MM.1S (cell line): Measurements from ENCODE around the gene TFEB.

Experiments used
- DNase-seq: peaks from one replicate; pipeline ENCODE4 v3.0.0-alpha.2; 2015
- H2AFZ ChIP-seq: fragments of 300-600 bp; sonication (generic); 2 replicates; pipeline ENCODE4 v1.6.0; 2016; ENCODE audit warnings: antibody characterized with exemption, low read length
- H3F3A ChIP-seq: fragments of 300-600 bp; sonication (generic); 2 replicates; pipeline ENCODE4 v1.6.1; 2016; ENCODE audit warnings: mild to moderate bottlenecking, antibody characterized with exemption, low read length, moderate library complexity, mixed read lengths; ENCODE audit not compliant: insufficient read depth
- H3K27ac ChIP-seq: fragments of 300-600 bp; sonication (generic); 2 replicates; pipeline ENCODE4 v1.5.1; 2016; ENCODE audit warnings: mild to moderate bottlenecking, low read length
- H3K27me3 ChIP-seq: fragments of 300-600 bp; sonication (generic); replicated peaks from 2 replicates; pipeline ENCODE4 v1.6.0; 2016; ENCODE audit warnings: low read length; ENCODE audit not compliant: insufficient read depth
- H3K36me3 ChIP-seq: fragments of 300-600 bp; sonication (generic); replicated peaks from 2 replicates; pipeline ENCODE4 v1.6.1; 2016; ENCODE audit warnings: mild to moderate bottlenecking, low read length, mixed read lengths; ENCODE audit not compliant: insufficient read depth
- H3K4me1 ChIP-seq: fragments of 300-600 bp; sonication (generic); 2 replicates; pipeline ENCODE4 v1.6.1; 2016; ENCODE audit warnings: low read length, mixed read lengths
- H3K4me2 ChIP-seq: fragments of 300-600 bp; sonication (generic); 2 replicates; pipeline ENCODE4 v1.6.0; 2016; ENCODE audit warnings: low read depth, low read length
- H3K4me3 ChIP-seq: fragments of 300-600 bp; sonication (generic); 2 replicates; pipeline ENCODE4 v1.5.1; 2016; ENCODE audit warnings: low read length, mixed read lengths
- H3K79me2 ChIP-seq: fragments of 300-600 bp; sonication (generic); 2 replicates; pipeline ENCODE4 v1.6.1; 2016; ENCODE audit warnings: mixed run types, low read length, mixed read lengths
- H3K9ac ChIP-seq: fragments of 300-600 bp; sonication (generic); 2 replicates; pipeline ENCODE4 v1.6.1; 2016; ENCODE audit warnings: low read length, mixed read lengths
- H3K9me2 ChIP-seq: fragments of 300-600 bp; sonication (generic); replicated peaks from 2 replicates; pipeline ENCODE4 v1.6.1; 2016; ENCODE audit warnings: mild to moderate bottlenecking, low read length, mixed read lengths; ENCODE audit not compliant: insufficient read depth
- H3K9me3 ChIP-seq: fragments of 300-600 bp; sonication (generic); replicated peaks from 2 replicates; pipeline ENCODE4 v1.6.1; 2016; ENCODE audit warnings: mild to moderate bottlenecking, low read length, mixed read lengths; ENCODE audit not compliant: insufficient read depth
- H4K20me1 ChIP-seq: fragments of 300-600 bp; sonication (generic); 2 replicates; pipeline ENCODE4 v1.6.1; 2016; ENCODE audit warnings: mild to moderate bottlenecking, low read length, moderate library complexity, mixed read lengths; ENCODE audit not compliant: insufficient read depth
- EZH2 ChIP-seq: fragments of 300-600 bp; sonication (generic); optimal IDR thresholded peaks from 2 replicates; pipeline ENCODE3; 2017; ENCODE audit warnings: low read depth, mild to moderate bottlenecking, antibody characterized with exemption, low read length, mixed read lengths
- EZH2phosphoT487 ChIP-seq: fragments of 300-600 bp; sonication (generic); IDR thresholded peaks from 2 replicates; pipeline ENCODE4 v1.6.1; 2018; ENCODE audit warnings: antibody characterized with exemption, low read length
- TF ChIP-seq, protein P1 (sequence below): fragments of 300-600 bp; sonication (generic); IDR thresholded peaks from 2 replicates; pipeline ENCODE4 v1.5.1; 2016; ENCODE audit warnings: antibody characterized with exemption, low read length, mixed read lengths

The TFEB gene

DNA sequence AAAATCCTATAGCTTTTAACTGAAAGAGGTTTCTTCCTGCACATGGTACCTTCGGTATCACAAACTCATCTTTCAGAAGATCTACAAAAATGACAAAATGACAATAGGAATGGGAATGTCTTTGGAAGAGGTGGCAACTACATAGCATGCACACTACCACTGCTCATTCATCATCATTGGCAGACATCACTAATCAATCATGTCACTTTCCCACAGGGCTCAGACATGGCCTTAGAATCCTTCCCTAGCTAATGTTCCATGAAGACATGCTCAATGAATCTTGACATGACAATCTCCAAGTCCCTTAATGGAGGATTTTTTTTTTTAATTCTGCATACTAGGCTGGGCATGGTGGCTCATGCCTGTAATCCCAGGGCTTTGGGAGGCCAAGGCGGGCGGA lies 15.0 kb upstream of the TFEB start:
- no peak for DNase-seq
- Histone ChIP-seq H3K27ac (no peak overlapping the region), H3K4me3 (no peak overlapping the region), H3K27me3 (no peaks in the 10 kb centered on the region), H4K20me1 (no peaks in the 10 kb centered on the region), H3K9me3 (no peaks in the 10 kb centered on the region), H3K36me3 (no peaks in the 10 kb centered on the region), H3K79me2 (no peaks in the 10 kb centered on the region), H3K4me1 (no peaks in the 10 kb centered on the region), H3K4me2 (no peak overlapping the region), H3K9me2 (no peaks in the 10 kb centered on the region), H2AFZ (no peak overlapping the region), H3K9ac (no peak overlapping the region), H3F3A (no peaks in the 10 kb centered on the region)
- TF ChIP-seq EZH2 (no peak), EZH2phosphoT487 (no peak)
- TF ChIP-seq, protein P1, sequence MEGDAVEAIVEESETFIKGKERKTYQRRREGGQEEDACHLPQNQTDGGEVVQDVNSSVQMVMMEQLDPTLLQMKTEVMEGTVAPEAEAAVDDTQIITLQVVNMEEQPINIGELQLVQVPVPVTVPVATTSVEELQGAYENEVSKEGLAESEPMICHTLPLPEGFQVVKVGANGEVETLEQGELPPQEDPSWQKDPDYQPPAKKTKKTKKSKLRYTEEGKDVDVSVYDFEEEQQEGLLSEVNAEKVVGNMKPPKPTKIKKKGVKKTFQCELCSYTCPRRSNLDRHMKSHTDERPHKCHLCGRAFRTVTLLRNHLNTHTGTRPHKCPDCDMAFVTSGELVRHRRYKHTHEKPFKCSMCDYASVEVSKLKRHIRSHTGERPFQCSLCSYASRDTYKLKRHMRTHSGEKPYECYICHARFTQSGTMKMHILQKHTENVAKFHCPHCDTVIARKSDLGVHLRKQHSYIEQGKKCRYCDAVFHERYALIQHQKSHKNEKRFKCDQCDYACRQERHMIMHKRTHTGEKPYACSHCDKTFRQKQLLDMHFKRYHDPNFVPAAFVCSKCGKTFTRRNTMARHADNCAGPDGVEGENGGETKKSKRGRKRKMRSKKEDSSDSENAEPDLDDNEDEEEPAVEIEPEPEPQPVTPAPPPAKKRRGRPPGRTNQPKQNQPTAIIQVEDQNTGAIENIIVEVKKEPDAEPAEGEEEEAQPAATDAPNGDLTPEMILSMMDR = no peak

DNA sequence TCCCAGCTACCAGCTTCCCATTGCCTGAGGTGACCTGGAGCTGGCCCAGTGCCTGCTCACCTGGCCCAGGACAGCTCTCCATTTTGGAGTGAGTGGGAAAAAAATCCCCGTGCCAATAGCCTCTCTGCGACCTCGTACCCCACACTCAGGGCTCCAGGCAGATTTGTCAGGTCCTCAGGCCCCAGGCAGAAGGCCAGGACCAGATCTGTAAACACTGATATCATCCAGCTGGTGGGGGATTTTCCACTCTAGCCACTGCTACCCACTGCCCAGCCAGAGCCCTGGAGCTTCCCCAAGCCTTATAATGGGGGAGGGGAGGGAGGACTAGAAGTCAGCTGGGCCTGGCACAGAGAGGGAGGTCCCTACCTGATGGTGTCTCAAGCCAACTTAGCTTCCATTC lies 13.1 kb upstream of the TFEB start:
- Histone ChIP-seq H4K20me1 (no peaks in the 10 kb centered on the region), H3K4me1 (no peaks in the 10 kb centered on the region), H3K27ac (no peak overlapping the region), H3K4me3 (no peak overlapping the region), H3K4me2 (no peak overlapping the region), H2AFZ (no peak overlapping the region), H3K79me2 (no peaks in the 10 kb centered on the region), H3F3A (no peaks in the 10 kb centered on the region), H3K36me3 (no peaks in the 10 kb centered on the region), H3K9me3 (no peaks in the 10 kb centered on the region), H3K27me3 (no peaks in the 10 kb centered on the region), H3K9me2 (no peaks in the 10 kb centered on the region), H3K9ac (no peak overlapping the region)
- TF ChIP-seq EZH2 = no peak
- TF ChIP-seq, protein P1 = no peak
- TF ChIP-seq EZH2phosphoT487 = no peak
- no peak for DNase-seq

DNA sequence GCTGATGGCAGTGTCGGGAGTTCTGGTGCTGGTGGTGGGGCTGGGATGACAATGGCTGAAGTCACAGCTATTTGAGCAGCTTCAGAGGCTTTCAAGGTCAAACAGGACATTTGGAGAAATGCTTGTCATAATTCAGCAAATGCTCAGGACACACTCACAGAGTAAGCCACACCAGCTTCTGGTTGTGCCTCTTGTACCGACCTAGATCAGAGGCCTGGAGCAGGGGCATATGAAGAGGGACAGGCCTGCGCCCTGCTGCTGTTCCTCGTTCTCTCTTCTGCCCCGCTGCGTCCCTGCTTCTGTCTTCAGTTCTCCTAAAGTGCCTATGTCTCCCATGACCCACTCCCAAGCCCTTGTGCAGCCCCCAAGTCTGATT lies 12.7 kb upstream of the TFEB start:
- TF ChIP-seq EZH2phosphoT487 = no peak
- TF ChIP-seq, protein P1 = no peak
- TF ChIP-seq EZH2 = no peak
- Histone ChIP-seq H3K9me3 (no peaks in the 10 kb centered on the region), H3K27me3 (no peaks in the 10 kb centered on the region), H4K20me1 (no peaks in the 10 kb centered on the region), H2AFZ (no peak overlapping the region), H3K36me3 (no peaks in the 10 kb centered on the region), H3K9ac (no peak overlapping the region), H3F3A (no peaks in the 10 kb centered on the region), H3K27ac (no peak overlapping the region), H3K9me2 (no peaks in the 10 kb centered on the region), H3K4me3 (no peak overlapping the region), H3K79me2 (no peaks in the 10 kb centered on the region), H3K4me2 (no peak overlapping the region), H3K4me1 (no peaks in the 10 kb centered on the region)
- DNase-seq = no peak
